ENCODE results near the gene URAD. TPM values are rescaled to one million over a fixed set of nuclear protein-coding genes. Genes with fewer than 3 reads are reported as not detected.

URAD gene
- total RNA-seq, 2 donors from 2014 or later = not detected

- H3K27ac ChIP-seq (ENCODE audit: low read depth, low read length) = no peak overlapping the region
- DNase-seq = no peak
- H3K36me3 Mint-ChIP-seq (ENCODE audit: low read depth) = no peaks in the 10 kb centered on the region
- H3K27me3 Mint-ChIP-seq (ENCODE audit: insufficient read depth) = peaks cover 100% of the 10 kb centered on the region
- no peak overlapping the region for H3K4me3 Mint-ChIP-seq
- H3K27ac Mint-ChIP-seq = no peak overlapping the region
- no peaks in the 10 kb centered on the region for H3K4me1 ChIP-seq (ENCODE audit: control insufficient read depth, insufficient read depth, low read length)
- H3K9ac ChIP-seq (ENCODE audit: extremely low read depth, low read length, poor library complexity, severe bottlenecking) = no peak overlapping the region
- peaks cover 14% of the 10 kb centered on the region for H3K4me1 Mint-ChIP-seq
- H3K36me3 ChIP-seq (ENCODE audit: control insufficient read depth, insufficient read depth, low read length) = no peaks in the 10 kb centered on the region
- TF ChIP-seq CTCF (conservative IDR thresholded peaks at IDR 0.05) = no peak
- no peak overlapping the region for H3K4me3 ChIP-seq (ENCODE audit: low read length)
- H3K27me3 ChIP-seq (ENCODE audit: control insufficient read depth, insufficient read depth, low read length, poor library complexity, severe bottlenecking) = peaks cover 100% of the 10 kb centered on the region
- H3K9me3 Mint-ChIP-seq = no peaks in the 10 kb centered on the region
- no peaks in the 10 kb centered on the region for H3K9me3 ChIP-seq (ENCODE audit: control insufficient read depth, low read length)
- 36 to 44% methylated on average over 6 to 7 of the region's 7 CpGs for WGBS, 2 experiments (ENCODE audit: insufficient coverage in 1 of 2, insufficient read length in 1 of 2)
Measured at GRCh38 chr13:27971776-27972477, 16.6 kb downstream of the URAD start.

DNA sequence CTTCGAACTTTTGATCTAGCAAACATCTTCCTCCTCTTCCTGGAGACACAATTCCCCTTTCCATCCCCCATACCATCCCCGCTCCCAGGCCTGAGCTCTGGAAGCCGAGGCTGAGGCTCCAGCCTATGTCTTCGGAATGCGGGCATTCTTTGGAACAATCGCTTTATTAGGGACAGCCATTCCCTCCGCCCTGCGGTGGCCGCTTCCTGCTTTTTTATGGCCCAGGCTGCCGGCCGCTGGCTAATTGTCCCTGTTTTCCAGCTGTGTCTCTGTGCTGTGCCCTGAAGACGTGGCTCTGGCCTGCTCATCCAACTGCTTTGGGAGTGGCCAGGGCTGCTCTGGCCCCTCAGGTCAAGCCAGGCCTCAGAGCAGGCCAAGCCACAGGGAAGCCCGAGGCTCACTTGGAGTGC, 17.3 kb downstream of the URAD start:
- no peak overlapping the region for H3K4me3 Mint-ChIP-seq
- H3K4me1 Mint-ChIP-seq = peaks cover 18% of the 10 kb centered on the region
- no peak overlapping the region for H3K4me3 ChIP-seq (ENCODE audit: low read length)
- H3K27me3 ChIP-seq (ENCODE audit: control insufficient read depth, insufficient read depth, low read length, poor library complexity, severe bottlenecking) = peaks cover 100% of the 10 kb centered on the region
- no peaks in the 10 kb centered on the region for H3K36me3 Mint-ChIP-seq (ENCODE audit: low read depth)
- DNase-seq = peak; percentile 92
- no peak overlapping the region for H3K9ac ChIP-seq (ENCODE audit: extremely low read depth, low read length, poor library complexity, severe bottlenecking)
- no peak for TF ChIP-seq CTCF (conservative IDR thresholded peaks at IDR 0.05)
- no peak overlapping the region for H3K27ac ChIP-seq (ENCODE audit: low read depth, low read length)
- no peaks in the 10 kb centered on the region for H3K9me3 Mint-ChIP-seq
- no peaks in the 10 kb centered on the region for H3K36me3 ChIP-seq (ENCODE audit: control insufficient read depth, insufficient read depth, low read length)
- H3K9me3 ChIP-seq (ENCODE audit: control insufficient read depth, low read length) = no peaks in the 10 kb centered on the region
- WGBS, 2 experiments (ENCODE audit: insufficient coverage in 1 of 2, insufficient read length in 1 of 2) = 4 to 7% methylated on average over 12 of the region's 13 CpGs
- H3K27ac Mint-ChIP-seq = no peak overlapping the region
- peaks cover 100% of the 10 kb centered on the region for H3K27me3 Mint-ChIP-seq (ENCODE audit: insufficient read depth)
- peaks cover 3% of the 10 kb centered on the region for H3K4me1 ChIP-seq (ENCODE audit: control insufficient read depth, insufficient read depth, low read length)

- Histone ChIP-seq H3K27ac (ENCODE audit: low read depth, low read length) (no peak overlapping the region), H3K9ac (ENCODE audit: extremely low read depth, low read length, poor library complexity, severe bottlenecking) (no peak overlapping the region), H3K36me3 (ENCODE audit: control insufficient read depth, insufficient read depth, low read length) (no peaks in the 10 kb centered on the region), H3K9me3 (ENCODE audit: control insufficient read depth, low read length) (no peaks in the 10 kb centered on the region), H3K4me1 (ENCODE audit: control insufficient read depth, insufficient read depth, low read length) (peaks cover 7% of the 10 kb centered on the region), H3K4me3 (ENCODE audit: low read length) (no peak overlapping the region), H3K27me3 (ENCODE audit: control insufficient read depth, insufficient read depth, low read length, poor library complexity, severe bottlenecking) (peaks cover 100% of the 10 kb centered on the region)
- Mint-ChIP-seq H3K36me3 (ENCODE audit: low read depth) (no peaks in the 10 kb centered on the region), H3K4me3 (no peak overlapping the region), H3K27me3 (ENCODE audit: insufficient read depth) (peaks cover 100% of the 10 kb centered on the region), H3K27ac (no peak overlapping the region), H3K9me3 (no peaks in the 10 kb centered on the region), H3K4me1 (peaks cover 23% of the 10 kb centered on the region)
- peak; percentile 63 for DNase-seq
- TF ChIP-seq CTCF (conservative IDR thresholded peaks at IDR 0.05) = no peak
- 3% methylated on average over 28 to 52 of the region's 53 CpGs for WGBS, 2 experiments (ENCODE audit: insufficient coverage in 1 of 2, insufficient read length in 1 of 2)
Measured at GRCh38 chr13:27970382-27971235, 17.9 kb downstream of the URAD start.

Data from endodermal cell (in vitro differentiated cells).